Measurements from ENCODE around the gene PDE3B.

GRCh38 chr11:14725150-14725549 is 81.5 kb downstream of the PDE3B start:
- TF ChIP-seq, protein P1, sequence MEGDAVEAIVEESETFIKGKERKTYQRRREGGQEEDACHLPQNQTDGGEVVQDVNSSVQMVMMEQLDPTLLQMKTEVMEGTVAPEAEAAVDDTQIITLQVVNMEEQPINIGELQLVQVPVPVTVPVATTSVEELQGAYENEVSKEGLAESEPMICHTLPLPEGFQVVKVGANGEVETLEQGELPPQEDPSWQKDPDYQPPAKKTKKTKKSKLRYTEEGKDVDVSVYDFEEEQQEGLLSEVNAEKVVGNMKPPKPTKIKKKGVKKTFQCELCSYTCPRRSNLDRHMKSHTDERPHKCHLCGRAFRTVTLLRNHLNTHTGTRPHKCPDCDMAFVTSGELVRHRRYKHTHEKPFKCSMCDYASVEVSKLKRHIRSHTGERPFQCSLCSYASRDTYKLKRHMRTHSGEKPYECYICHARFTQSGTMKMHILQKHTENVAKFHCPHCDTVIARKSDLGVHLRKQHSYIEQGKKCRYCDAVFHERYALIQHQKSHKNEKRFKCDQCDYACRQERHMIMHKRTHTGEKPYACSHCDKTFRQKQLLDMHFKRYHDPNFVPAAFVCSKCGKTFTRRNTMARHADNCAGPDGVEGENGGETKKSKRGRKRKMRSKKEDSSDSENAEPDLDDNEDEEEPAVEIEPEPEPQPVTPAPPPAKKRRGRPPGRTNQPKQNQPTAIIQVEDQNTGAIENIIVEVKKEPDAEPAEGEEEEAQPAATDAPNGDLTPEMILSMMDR (IDR thresholded peaks at IDR 0.05; ENCODE audit: insufficient read depth, low read length): no peak
- no peak for TF ChIP-seq POLR2AphosphoS5 (IDR thresholded peaks at IDR 0.05; ENCODE audit: low read depth)

Measured in HL-60 (cell line).